MCF 10A (cell line): ENCODE data around the gene KIAA1328. TPM values are rescaled to one million over a fixed set of nuclear protein-coding genes. Genes with fewer than 3 reads are reported as not detected.
A peak's percentile ranks its signal among the peaks of the same experiment; 100 is the strongest.

ENCODE experiments used
- BruUV-seq: library from RNA; stranded (reverse); fragments of 400-500 nt; replicated peaks from 2 replicates; lab custom pipeline; 2021; lab: Mats Ljungman, UMichigan
- CTCF ChIA-PET: fragments of 300-600 bp; sonication (Branson Sonifier 250); formaldehyde crosslinking; extraction: SDS; loops from one replicate; lab custom pipeline; 2021; ENCODE audit warnings: antibody characterized with exemption, inconsistent platforms; lab: Yijun Ruan, JAX
- POLR2A ChIA-PET: fragments of 300-600, 350-650 bp; sonication (Branson Sonifier 250); formaldehyde crosslinking; extraction: SDS; loops from one replicate; lab custom pipeline; 2020; ENCODE audit warnings: antibody characterized with exemption, inconsistent platforms; lab: Yijun Ruan, JAX
- DNase-seq: peaks from one replicate; pipeline ENCODE4 v3.0.0-alpha.2; 2018; ENCODE audit not compliant: unreplicated experiment
- H3K27ac Mint-ChIP-seq: one replicate; pipeline ENCODE4 v1.8.0; 2022; ENCODE audit warnings: mild to moderate bottlenecking, low read depth, mixed read lengths; ENCODE audit not compliant: unreplicated experiment
- H3K27me3 Mint-ChIP-seq: one replicate; pipeline ENCODE4 v1.8.0; 2022; ENCODE audit warnings: mixed read lengths; ENCODE audit not compliant: insufficient read depth, unreplicated experiment
- H3K36me3 Mint-ChIP-seq: one replicate; pipeline ENCODE4 v1.8.0; 2022; ENCODE audit warnings: mild to moderate bottlenecking, moderate library complexity, mixed read lengths; ENCODE audit not compliant: insufficient read depth, unreplicated experiment
- H3K4me1 Mint-ChIP-seq: one replicate; pipeline ENCODE4 v1.8.0; 2022; ENCODE audit warnings: mixed read lengths; ENCODE audit not compliant: insufficient read depth, unreplicated experiment
- H3K4me3 Mint-ChIP-seq: one replicate; pipeline ENCODE4 v1.8.0; 2022; ENCODE audit warnings: mild to moderate bottlenecking, moderate library complexity, mixed read lengths; ENCODE audit not compliant: unreplicated experiment
- H3K9me3 Mint-ChIP-seq: one replicate; pipeline ENCODE4 v1.8.0; 2022; ENCODE audit warnings: mixed read lengths; ENCODE audit not compliant: unreplicated experiment
- intact Hi-C: fragments of 100-400 bp; cut with micrococcal nuclease; formaldehyde crosslinking; loops from 2 replicates; pipeline ENCODE4 v1.14.1; 2022
- total RNA-seq: library from RNA; stranded (reverse); gene quantifications from 2 replicates; pipeline ENCODE4 v1.2.3, GENCODE V29; 2022
- TF ChIP-seq, protein P1 (sequence below): fragments of 200-600 bp; IDR thresholded peaks from one replicate; pipeline ENCODE4 v1.8.0; 2022; ENCODE audit warnings: antibody characterized with exemption, mild to moderate bottlenecking; ENCODE audit not compliant: unreplicated experiment

KIAA1328 gene
- total RNA-seq, 1 experiment from 2014 or later, result 4.1 TPM

DNA sequence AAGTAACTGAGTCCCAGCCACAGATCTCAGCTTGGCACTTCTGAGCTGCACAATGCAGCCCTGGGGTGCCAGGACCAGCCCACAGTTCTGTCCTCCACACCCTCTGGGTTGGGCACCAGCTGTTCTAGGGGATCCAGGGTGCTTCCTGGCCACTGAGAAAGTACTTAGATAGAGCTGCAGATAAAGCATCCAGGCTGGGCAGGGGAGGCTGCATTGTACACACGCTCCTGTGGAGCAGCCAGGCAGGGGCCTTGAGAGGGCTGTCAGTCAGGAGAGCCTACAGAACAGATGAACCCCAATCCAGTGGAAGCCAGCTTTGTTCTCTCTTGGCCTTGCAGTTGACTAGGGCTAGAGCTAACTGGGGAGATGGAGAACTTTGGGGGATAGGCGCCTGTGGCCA is 104.6 kb downstream of the KIAA1328 start:
- no peaks in the 10 kb centered on the region for H3K36me3 Mint-ChIP-seq
- intact Hi-C loops, result no loop called here
- DNase-seq, result no peak
- no peak overlapping the region for H3K4me3 Mint-ChIP-seq
- TF ChIP-seq, protein P1, sequence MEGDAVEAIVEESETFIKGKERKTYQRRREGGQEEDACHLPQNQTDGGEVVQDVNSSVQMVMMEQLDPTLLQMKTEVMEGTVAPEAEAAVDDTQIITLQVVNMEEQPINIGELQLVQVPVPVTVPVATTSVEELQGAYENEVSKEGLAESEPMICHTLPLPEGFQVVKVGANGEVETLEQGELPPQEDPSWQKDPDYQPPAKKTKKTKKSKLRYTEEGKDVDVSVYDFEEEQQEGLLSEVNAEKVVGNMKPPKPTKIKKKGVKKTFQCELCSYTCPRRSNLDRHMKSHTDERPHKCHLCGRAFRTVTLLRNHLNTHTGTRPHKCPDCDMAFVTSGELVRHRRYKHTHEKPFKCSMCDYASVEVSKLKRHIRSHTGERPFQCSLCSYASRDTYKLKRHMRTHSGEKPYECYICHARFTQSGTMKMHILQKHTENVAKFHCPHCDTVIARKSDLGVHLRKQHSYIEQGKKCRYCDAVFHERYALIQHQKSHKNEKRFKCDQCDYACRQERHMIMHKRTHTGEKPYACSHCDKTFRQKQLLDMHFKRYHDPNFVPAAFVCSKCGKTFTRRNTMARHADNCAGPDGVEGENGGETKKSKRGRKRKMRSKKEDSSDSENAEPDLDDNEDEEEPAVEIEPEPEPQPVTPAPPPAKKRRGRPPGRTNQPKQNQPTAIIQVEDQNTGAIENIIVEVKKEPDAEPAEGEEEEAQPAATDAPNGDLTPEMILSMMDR, result no peak
- BruUV-seq, result no TSS peak
- H3K9me3 Mint-ChIP-seq, result peaks cover 6% of the 10 kb centered on the region
- peaks cover 13% of the 10 kb centered on the region for H3K4me1 Mint-ChIP-seq
- no peaks in the 10 kb centered on the region for H3K27me3 Mint-ChIP-seq
- ChIA-PET CTCF (interaction anchor here (1.0 to 2.4 kb wide), 2 partner anchors 9 to 410 kb away, joined by 4 to 15 read pairs; no protein-coding TSS in a partner anchor), POLR2A (no interaction called here)
- H3K27ac Mint-ChIP-seq, result no peak overlapping the region

DNA sequence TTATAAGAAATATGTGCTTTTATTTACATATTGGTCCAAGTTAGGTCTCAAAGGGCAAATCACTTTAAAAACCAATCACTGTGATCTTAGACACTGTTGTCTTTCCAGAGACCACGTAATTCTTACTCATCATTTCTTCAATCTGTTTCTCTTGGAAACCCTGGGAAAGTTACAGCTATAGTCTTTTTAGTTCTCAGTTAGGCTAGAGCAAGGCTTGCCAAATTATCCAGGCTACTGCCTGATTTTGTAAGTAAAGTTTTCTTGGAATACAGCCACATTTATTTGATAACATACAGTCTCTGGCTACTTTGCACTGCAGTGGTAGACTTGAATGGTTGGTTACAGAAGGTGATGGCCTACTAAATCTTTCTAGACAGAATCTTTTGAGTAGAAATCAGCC is 106.0 kb downstream of the KIAA1328 start:
- intact Hi-C loops, result no loop called here
- H3K27ac Mint-ChIP-seq, result no peak overlapping the region
- no TSS peak for BruUV-seq
- ChIA-PET POLR2A (no interaction called here), CTCF (interaction anchor here (0.7 kb wide), 1 partner anchor 20 kb away, joined by 3 read pairs; no protein-coding TSS in a partner anchor)
- H3K4me1 Mint-ChIP-seq, result peaks cover 13% of the 10 kb centered on the region
- TF ChIP-seq, protein P1, result no peak
- H3K27me3 Mint-ChIP-seq, result no peaks in the 10 kb centered on the region
- H3K4me3 Mint-ChIP-seq, result no peak overlapping the region
- no peaks in the 10 kb centered on the region for H3K36me3 Mint-ChIP-seq
- H3K9me3 Mint-ChIP-seq, result peaks cover 12% of the 10 kb centered on the region
- peak; percentile 78 for DNase-seq

DNA sequence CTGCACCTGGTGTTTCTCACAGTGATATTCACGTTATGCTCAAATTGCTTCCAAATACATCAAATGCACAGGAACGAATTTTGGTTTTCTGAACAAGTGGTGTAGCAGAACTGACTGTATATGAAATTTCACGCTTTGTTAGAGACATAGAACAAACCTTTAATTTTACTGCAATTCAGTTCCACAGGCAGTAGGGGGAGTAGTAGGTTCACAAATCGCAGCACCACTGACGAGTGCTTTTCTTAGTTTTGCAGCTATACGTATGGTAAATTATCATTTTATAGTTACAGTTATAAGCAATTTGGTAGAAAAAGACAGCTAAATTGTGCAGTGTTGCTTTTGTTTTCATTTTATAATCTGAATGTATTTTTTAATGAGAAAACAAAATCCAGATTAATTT is 113.3 kb downstream of the KIAA1328 start:
- POLR2A ChIA-PET, result interaction anchor here (0.7 kb wide), 1 partner anchor 11 kb away, joined by 4 read pairs; no protein-coding TSS in a partner anchor
- Mint-ChIP-seq H3K27ac (no peak overlapping the region), H3K4me1 (no peaks in the 10 kb centered on the region), H3K4me3 (no peak overlapping the region), H3K27me3 (no peaks in the 10 kb centered on the region), H3K36me3 (no peaks in the 10 kb centered on the region), H3K9me3 (peaks cover 12% of the 10 kb centered on the region)
- peak; percentile 54 for DNase-seq
- intact Hi-C loops, result loop anchor here (1.0 to 10.0 kb wide), 2 partner anchors 393 to 596 kb away; no protein-coding TSS in a partner anchor
- CTCF ChIA-PET, result interaction anchor here (0.6 to 2.7 kb wide), 30 partner anchors 8 to 849 kb away, joined by 3 to 15 read pairs (median 4); no protein-coding TSS in a partner anchor
- no TSS peak for BruUV-seq
- TF ChIP-seq, protein P1, result peak; percentile 83

DNA sequence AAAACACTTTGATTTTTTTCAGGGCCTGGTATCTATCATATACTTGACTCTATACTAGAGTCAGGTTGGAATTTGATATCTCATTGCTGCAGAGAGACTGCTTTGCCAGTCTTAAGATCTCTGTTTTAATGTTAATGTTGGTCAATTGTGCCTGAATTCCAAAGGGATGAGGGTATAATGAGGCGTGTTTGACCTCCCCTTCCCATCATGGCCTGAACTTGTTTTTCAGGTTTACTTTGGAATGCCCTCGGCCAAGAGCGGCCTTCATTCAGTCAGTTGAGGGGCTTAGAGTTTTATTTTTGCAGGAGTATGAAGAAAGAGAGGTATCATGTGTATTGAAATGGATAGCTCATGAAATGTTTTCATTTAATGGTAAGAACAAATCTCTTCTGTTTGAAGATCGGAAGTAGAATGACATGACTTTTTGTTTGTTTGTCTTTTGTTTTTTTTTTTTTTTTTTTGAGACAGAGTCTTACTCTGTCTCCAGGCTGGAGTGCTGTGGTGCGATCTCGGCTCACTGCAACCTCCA is 119.0 kb downstream of the KIAA1328 start:
- no peaks in the 10 kb centered on the region for H3K4me1 Mint-ChIP-seq
- H3K36me3 Mint-ChIP-seq, result no peaks in the 10 kb centered on the region
- no peak overlapping the region for H3K27ac Mint-ChIP-seq
- no peaks in the 10 kb centered on the region for H3K9me3 Mint-ChIP-seq
- ChIA-PET POLR2A (no interaction called here), CTCF (interaction anchor here (0.7 kb wide), 1 partner anchor 580 kb away, joined by 3 read pairs; no protein-coding TSS in a partner anchor)
- DNase-seq, result no peak
- TF ChIP-seq, protein P1, result no peak
- H3K4me3 Mint-ChIP-seq, result no peak overlapping the region
- no peaks in the 10 kb centered on the region for H3K27me3 Mint-ChIP-seq
- no TSS peak for BruUV-seq
- intact Hi-C loops, result loop anchor here (10.0 kb wide), 1 partner anchor 387 kb away; no protein-coding TSS in a partner anchor
